GM18858 (cell line): ENCODE data around the gene SS18L1.
"Not testable (repeated sequence)": the region's sequence is repeated elsewhere in the genome, so short reads cannot be mapped to it uniquely, and the experiment has no call there.

Experiments
- ATAC-seq: cut with Tn5 transposase; IDR thresholded peaks from one replicate; pipeline ENCODE4 v1.9.1; 2021; ENCODE audit not compliant: unreplicated experiment

SS18L1 gene

GRCh38 chr20:62136283-62137091 is 7.1 kb upstream of the SS18L1 start:
- no peak for ATAC-seq

DNA sequence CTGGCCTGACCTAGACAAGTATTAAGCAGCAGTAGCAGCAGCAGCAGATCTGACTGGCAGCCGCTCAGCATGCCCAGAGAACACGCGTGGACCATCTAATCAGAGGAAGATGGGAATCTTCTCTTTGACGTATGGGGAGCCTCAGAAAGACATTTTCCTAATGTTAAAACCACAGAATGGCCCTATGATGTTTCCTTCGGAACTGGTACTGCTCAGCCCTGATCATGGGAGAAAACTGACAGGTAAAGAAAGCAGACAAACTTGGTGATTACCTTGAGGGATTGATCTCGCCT is 6.5 kb upstream of the SS18L1 start:
- ATAC-seq, result no peak

DNA sequence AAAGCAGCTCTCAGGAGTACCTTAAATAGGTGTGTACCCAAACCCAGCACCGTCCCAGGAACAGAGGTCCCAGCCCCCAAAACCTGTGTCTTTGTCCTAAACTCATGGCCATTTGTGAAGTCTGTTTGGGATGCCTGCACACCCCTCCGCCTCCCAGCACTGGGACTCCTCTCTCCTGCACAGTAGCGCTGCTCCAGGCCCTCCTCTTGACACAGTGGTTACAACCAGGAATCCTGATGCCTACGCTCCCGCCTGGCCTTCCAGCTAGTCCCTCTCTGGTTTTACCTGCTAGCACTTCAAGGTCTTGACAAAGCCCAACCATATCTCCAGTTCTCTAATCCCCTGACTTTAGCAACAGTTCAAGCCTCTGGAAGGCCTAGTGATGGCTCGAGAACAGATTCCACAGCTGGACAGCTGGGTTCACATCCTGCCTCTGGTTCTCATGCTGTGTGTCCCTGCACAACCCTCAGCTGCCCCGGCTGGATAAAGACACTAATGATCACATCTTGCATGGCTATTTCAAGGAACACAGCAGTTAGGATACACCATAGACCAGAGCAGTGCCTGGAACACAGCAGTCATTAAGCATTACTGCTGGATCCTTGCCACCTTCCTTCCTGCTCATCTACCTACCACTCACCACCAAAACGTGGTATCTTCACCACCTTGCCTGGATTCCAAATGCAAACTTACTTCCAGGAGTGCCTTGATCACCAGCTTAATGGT is 5.9 kb upstream of the SS18L1 start:
- no peak for ATAC-seq

DNA sequence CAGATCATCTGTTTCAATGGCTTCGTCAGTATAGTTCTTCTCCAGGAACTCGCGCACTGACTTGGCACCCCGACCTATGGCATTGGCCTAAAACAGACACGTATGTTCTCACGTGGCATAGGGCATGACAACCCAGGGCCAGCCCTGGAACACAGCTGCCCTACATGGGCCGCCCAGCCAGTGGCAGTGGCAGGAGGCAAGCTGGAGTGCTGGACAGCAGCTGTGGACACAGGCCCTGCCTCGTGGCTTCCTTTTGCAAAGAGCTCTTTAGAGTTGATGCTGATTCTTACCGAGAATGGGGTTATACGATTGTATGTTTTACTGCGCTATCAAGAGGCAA is 5.4 kb upstream of the SS18L1 start:
- ATAC-seq, result no peak

- no peak for ATAC-seq
These were observed 4.7 kb upstream of the SS18L1 start for GRCh38 chr20:62138912-62139311.

- no peak for ATAC-seq
These were observed 3.9 kb upstream of the SS18L1 start for GRCh38 chr20:62139636-62140035.

DNA sequence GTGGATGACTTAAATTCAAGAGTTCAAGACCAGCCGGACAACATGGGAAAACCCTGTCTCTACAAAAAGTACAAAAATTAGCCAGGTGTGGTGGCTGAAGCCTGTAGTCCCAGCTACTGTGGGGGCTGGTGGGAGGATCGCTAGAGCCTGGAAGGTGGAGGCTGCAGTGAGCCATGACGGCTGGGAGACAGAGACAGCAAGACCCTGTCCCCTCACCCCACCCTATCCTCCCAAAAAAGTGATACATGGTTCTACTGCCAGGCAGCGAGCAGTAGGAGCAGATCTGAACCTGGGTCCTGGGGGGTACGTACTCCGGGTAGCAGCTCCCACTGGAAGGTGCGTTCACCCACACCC is 2.5 kb upstream of the SS18L1 start:
- no peak for ATAC-seq

DNA sequence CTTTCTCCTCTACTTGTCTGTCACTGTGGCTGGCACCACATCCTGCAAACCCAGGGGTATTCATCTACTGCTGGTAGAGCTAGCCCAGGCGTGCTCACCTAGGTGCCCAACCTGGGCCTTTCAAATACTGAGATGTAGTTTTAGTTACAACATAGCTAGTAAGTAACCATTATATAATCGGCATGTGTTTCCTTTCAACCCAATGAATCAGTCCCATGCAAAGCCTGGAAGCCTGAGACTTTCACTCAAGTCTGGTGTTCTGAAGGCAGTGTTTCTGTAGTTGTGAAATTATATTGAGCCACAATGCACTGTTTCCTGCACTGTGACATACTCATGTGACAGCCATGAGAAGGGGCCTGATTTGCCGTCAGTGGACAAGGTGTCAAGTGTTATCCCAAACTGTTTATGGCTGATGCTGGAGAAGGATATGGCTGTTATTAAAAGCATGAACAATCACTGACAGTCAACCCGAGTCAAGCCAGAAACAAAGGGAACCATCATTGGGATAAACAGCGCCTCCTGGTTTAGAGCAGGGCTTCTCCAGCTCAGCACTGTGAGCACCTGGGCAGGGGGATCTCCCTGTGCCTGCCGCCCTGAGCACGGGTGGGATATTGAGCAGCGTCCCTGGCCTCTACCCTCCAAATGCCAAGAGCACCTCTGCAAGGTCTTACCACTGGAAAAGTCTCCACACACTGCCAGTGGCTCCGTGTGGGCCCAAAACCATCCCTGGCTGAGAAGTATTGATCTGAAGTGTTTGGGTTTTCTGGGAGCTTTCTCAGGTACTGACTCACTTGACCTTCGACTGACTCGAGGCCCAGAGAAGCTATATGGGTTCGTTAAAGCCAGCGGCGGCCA is 1.9 kb upstream of the SS18L1 start:
- ATAC-seq, result no peak

GRCh38 chr20:62142252-62143080 is 1.1 kb upstream of the SS18L1 start:
- no peak for ATAC-seq

DNA sequence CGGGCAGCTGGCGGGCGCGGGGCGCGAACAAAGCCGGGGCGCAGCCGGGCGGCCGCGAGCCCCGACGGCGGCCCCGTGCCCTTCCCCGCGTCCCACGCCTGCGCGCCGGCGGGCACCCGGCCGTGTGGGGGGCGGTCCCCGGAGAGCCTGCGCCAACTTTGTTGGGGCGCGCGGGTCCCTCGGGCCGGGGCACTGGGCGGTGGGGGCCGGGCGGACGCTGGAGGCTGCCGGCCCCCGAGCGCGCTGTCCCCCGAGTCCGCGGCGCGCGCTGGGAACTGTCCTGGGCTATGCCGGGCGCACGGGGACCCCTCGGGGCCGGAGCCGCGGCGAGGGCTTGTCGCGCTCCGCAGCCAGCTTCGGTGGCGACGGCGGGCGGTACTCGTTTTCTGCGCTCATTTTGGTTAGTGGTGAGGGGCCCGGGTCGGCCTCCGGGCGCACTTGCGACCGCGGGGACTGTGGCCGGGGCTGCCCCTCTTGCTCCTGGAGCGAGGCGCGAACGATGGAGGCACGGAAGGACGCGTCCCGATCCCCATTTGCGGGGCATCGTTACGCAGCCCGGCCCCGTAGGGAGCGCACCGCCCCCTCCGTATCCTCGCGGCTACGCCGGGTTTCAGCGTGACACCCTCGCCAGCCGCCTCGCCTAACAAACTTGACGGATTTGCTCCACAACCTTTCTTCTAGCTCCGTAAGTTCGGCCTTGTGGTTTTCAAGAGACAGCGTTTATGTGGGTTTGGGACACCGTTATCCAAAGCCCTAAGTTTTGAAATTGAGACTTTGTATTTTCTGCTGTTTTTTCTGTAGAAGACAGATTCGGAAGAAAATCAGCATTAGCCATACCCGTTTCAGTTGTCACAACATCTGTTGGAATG is 622 bp downstream of the SS18L1 start:
- peak; percentile 5 for ATAC-seq

DNA sequence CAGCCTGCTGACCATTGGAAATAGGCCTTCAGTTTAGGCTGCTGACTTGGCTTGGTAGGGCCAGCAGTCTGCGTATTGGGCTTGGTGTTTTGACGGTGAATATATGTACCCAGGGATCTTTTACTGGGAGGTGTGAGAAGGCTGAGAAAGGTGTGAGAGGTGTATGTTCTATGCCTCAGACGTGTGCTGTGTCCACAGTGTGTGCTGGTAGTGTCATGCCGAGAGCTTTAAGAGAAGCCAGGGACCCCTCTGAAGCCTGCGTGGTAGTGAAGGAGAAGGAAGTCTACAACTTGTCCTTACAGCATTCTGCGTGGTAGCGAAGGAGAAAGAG is 2.1 kb downstream of the SS18L1 start:
- no peak for ATAC-seq

DNA sequence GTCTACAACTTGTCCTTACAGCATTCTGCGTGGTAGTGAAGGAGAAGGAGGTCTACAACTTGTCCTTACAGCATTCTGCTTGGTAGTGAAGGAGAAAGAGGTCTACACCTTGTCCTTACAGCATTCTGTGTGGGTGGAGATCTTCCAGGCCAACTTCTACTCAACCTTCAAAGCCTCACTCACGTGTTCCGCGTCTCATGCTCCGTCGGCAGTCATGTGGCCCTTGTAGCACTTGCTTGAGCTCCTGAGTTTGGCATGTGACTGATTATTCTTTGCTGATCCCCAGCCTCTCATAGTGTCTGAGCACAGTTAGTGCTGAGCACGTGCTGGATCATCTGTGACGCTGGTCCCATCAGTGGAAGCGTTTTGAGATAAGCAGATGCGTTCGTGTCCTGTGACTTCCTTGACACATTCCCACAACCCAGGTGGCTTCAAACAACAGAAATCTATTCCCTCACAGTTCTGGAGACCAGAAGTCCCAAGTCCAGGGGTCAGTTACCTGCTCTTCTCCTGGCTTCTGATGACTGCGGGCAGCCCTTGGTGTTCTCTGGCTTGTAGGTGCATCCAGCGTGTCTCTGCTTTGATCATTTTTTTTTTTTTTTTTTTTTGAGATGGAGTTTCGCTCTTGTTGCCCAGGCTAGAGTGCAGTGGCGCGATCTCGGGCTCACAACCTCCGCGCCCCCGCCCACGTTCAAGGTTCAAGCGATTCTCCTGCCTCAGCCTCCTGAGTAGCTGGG is 2.6 kb downstream of the SS18L1 start:
- ATAC-seq, result no peak

DNA sequence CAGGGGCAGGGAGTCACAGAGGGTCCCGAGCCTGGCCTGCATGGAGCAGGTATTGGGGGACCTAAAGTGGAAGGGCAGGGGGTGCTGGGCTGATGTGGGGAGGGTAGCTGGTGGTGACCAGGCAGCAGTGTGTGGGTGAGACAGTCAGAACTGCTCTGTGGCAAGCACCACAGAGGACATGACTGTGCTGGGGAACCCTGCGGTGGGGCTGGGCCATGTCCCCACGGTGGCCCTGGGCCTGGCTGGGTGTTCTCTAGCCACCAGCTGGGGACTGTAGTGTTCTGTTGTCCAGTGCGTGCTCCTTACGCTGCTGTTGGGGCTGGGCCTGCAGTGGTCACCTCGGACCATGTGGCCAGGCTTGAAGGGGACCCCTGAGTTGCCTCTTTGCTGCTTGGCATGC is 3.6 kb downstream of the SS18L1 start:
- ATAC-seq, result no peak

DNA sequence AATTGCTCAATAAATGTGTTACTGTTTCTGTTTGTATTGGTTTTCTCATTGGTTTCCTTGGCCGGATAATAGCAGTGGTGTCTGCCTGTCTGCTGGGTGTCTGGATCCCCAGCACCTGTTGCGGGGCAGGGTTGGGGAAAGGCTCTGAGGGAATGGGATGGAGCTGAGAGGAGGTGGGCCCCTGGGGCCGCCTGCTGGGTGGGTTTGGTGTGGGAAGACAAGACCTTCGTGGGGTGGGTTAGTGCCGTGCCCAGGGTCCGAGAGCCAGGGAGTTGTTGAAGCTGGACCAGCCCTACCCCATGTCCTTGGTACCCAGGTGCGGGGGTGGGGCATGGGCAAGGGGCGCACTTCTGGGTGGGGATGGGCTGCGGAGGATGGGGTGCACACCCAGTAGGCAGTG is 4.0 kb downstream of the SS18L1 start:
- no peak for ATAC-seq

DNA sequence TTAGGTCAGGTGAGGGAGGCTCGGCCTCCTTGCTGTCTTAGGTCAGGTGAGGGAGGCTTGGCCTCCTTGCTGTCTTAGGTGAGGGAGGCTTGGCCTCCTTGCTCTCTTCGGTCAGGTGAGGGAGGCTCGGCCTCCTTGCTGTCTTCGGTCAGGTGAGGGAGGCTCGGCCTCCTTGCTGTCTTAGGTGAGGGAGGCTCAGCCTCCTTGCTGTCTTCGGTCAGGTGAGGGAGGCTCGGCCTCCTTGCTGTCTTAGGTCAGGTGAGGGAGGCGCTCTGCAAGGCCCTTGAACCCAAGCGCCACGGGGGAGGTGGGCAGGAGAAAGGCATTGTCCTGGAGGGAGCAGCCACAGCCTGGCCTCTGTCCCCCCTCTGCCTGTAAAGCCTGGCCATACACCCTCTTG is 4.8 kb downstream of the SS18L1 start:
- ATAC-seq, result not testable (repeated sequence)

- ATAC-seq, result no peak
These were observed 5.3 kb downstream of the SS18L1 start for GRCh38 chr20:62148908-62149314.

- ATAC-seq, result no peak
These were observed 6.2 kb downstream of the SS18L1 start for GRCh38 chr20:62149532-62150309.

DNA sequence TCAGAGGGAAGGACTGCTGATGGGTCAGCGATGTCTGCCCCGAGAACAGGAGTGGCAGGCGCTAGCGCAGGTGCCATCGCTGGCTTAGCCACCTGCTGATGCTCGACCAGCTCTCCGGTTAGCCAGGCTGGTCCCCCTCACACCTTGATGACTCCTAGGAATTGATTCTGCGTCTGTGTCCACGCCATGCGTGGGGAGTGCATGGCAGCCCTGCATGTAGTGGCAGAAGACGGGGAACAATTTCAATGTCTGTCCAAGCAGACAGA is 6.7 kb downstream of the SS18L1 start:
- no peak for ATAC-seq

DNA sequence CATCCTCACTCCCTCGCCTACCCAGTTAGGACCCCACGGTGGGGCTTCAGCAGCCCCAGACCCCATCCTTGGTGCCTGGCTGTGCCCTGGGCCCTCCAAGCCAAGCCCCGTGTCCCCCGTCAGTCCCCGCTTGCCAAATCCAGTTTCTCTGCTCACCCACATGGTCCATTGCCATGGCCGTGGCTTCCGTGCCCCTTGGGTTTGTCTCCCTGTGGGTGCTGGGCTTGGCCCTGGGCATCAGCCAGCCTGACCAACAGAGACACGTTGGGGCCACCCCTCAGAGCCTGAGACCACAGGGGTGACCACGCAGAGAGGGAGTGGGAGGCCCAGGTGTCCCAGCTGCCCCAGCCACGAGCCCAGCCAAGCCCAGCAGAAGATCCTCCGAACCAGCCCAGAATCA is 7.7 kb downstream of the SS18L1 start:
- no peak for ATAC-seq
